ENCODE data around the gene EEF1AKMT1.
"Not testable (repeated sequence)": the region's sequence is repeated elsewhere in the genome, so short reads cannot be mapped to it uniquely, and the experiment has no call there.

EEF1AKMT1 gene

DNA sequence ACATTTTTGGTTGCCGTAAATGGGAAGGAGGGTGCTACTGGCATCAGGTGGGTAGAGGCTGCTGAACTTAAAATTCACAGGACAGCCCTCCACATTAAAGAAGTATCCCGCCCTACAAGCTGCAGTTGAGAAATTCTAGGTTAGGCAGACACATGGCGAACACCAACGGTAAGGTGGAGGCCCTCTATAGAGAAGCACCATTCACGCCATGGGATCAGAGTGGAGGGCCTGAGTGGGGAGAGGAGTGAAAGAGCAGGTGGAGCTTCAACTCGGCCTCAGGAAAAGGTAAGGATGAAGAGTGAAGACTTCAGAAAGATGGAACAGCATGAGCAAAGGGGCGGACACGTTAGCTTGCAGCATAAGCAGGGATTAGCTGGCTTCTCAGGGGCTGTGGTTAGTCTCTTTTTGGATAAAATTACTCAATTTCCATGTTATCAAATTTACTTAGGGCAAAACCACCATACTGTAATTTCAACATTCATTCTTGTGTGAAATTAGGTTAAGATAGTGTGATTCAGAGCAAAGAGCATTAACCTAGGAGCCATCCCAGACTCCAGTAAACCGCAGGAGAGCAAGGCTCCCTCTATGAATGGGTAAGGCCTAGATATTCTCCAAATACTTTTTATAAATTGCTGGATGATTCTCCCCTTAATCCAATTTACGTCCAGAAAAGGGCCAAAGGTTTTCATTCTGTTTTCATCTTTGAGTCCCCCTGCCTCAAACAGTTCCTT lies 1.2 kb downstream of the EEF1AKMT1 start:
- H3K27ac ChIP-seq: no peak overlapping the region
- H3K4me3 ChIP-seq: peak overlapping the region; percentile 75
- no peak for TF ChIP-seq POLR2AphosphoS5 (IDR thresholded peaks at IDR 0.05; ENCODE audit: borderline replicate concordance, low read depth, low read length)
- no peak for TF ChIP-seq FOXP2 (optimal IDR thresholded peaks at IDR 0.05; ENCODE audit: control extremely low read depth, extremely low read length, insufficient read depth)
- no peak for TF ChIP-seq EZH2 (IDR thresholded peaks at IDR 0.05)
- no peaks in the 10 kb centered on the region; the same call in 1 of the 2 replicates for H3K9me3 ChIP-seq (ENCODE audit: low read depth, low read length)
- no peak for DNase-seq (ENCODE audit: low read depth, low spot score)
- peak overlapping the region; percentile 75 for H3K9ac ChIP-seq (ENCODE audit: insufficient read length)
- peaks cover 5% of the 10 kb centered on the region; the same call in 1 of the 2 replicates for H3K36me3 ChIP-seq (ENCODE audit: insufficient read depth, low read length)

GRCh38 chr13:20769834-20770233 lies 3.9 kb downstream of the EEF1AKMT1 start:
- H3K9me3 ChIP-seq (ENCODE audit: low read depth, low read length): no peaks in the 10 kb centered on the region; the same call in 1 of the 2 replicates
- no peak for TF ChIP-seq POLR2AphosphoS5 (IDR thresholded peaks at IDR 0.05; ENCODE audit: borderline replicate concordance, low read depth, low read length)
- H3K4me3 ChIP-seq: no peak overlapping the region
- DNase-seq (ENCODE audit: low read depth, low spot score): no peak
- H3K9ac ChIP-seq (ENCODE audit: insufficient read length): no peak overlapping the region
- no peaks in the 10 kb centered on the region for H3K36me3 ChIP-seq (ENCODE audit: insufficient read depth, low read length)
- H3K27ac ChIP-seq: no peak overlapping the region

DNA sequence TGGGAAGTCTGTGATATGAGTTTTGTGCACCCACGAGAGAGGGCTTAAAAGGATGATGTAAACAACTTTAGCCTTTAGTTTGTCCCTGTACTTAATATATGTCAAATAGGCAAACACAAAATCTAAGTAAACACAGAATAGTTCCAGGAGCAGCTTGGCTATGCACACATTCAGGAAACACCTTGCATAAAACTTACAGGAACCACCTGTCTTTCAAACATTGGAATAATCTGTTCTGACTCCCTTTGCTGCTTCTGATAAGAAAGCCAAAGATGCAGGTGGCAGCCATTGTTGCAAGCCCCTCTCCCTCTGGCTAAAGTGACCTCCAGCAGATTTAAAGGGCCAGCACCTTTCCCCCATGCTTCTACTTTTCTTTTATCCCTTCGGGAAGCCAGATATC lies 4.7 kb downstream of the EEF1AKMT1 start:
- no peaks in the 10 kb centered on the region; the same call in 1 of the 2 replicates for H3K9me3 ChIP-seq (ENCODE audit: low read depth, low read length)
- DNase-seq (ENCODE audit: low read depth, low spot score): no peak
- no peak overlapping the region for H3K9ac ChIP-seq (ENCODE audit: insufficient read length)
- H3K4me3 ChIP-seq: no peak overlapping the region
- no peak overlapping the region for H3K27ac ChIP-seq
- H3K36me3 ChIP-seq (ENCODE audit: insufficient read depth, low read length): no peaks in the 10 kb centered on the region
- TF ChIP-seq FOXP2 (optimal IDR thresholded peaks at IDR 0.05; ENCODE audit: control extremely low read depth, extremely low read length, insufficient read depth) (no peak), POLR2AphosphoS5 (IDR thresholded peaks at IDR 0.05; ENCODE audit: borderline replicate concordance, low read depth, low read length) (no peak), EZH2 (IDR thresholded peaks at IDR 0.05) (no peak)

DNA sequence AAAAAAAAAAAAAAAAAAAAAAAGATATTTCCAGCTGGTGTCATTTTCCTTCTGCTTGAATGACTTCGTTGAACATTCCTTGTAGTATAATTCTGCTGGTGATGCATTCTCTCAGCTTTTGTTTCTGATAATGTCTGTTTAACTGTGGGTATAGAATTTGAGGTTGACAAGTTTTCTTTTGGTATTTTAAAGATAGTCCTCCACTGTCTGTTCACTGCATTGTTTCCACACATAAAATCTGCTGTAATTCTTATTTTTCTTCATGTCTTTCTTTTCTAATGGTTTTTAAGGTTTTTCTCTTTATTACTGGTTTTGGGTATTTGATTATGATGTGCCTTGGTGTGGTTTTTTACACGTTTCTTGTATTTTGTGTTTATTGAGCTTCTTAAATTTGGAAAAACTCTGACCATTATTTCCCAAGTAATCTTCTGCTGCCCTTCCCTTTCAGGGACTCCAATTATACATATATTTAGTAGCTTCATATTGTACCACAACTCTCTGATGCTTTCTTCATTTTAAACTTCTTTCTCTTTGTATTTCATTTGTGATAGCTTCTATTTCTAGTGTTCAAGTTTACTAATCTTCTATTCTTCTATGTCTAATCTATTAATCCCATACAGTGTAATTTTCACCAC lies 6.3 kb downstream of the EEF1AKMT1 start:
- no peak overlapping the region for H3K9ac ChIP-seq (ENCODE audit: insufficient read length)
- TF ChIP-seq POLR2AphosphoS5 (IDR thresholded peaks at IDR 0.05; ENCODE audit: borderline replicate concordance, low read depth, low read length): no peak
- TF ChIP-seq EZH2 (IDR thresholded peaks at IDR 0.05): no peak
- H3K36me3 ChIP-seq (ENCODE audit: insufficient read depth, low read length): no peaks in the 10 kb centered on the region
- H3K27ac ChIP-seq: no peak overlapping the region
- H3K4me3 ChIP-seq: no peak overlapping the region
- H3K9me3 ChIP-seq (ENCODE audit: low read depth, low read length): no peaks in the 10 kb centered on the region; the same call in 1 of the 2 replicates
- DNase-seq (ENCODE audit: low read depth, low spot score): no peak

DNA sequence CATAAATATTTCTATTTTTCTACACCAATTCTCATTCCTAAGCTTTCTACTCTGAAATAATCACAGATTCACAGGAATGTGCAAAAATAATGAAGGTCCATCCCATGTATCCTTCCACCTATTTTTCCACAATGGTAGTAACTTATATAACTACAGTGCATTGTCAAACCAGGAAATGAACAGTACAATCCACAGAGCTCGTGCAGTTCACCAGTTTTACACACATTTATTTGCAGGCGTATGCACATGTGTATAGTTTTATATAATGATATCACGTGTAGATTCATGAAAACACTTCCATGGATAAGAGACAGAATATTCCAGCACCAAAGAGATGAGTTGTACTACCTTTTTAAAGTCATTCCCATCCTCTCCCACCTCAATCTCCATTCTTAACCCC lies 12.9 kb downstream of the EEF1AKMT1 start:
- Histone ChIP-seq H3K9me3 (ENCODE audit: low read depth, low read length) (no peaks in the 10 kb centered on the region), H3K9ac (ENCODE audit: insufficient read length) (no peak overlapping the region), H3K36me3 (ENCODE audit: insufficient read depth, low read length) (no peaks in the 10 kb centered on the region), H3K27ac (no peak overlapping the region), H3K4me3 (no peak overlapping the region)
- DNase-seq (ENCODE audit: low read depth, low spot score): no peak
- TF ChIP-seq FOXP2 (optimal IDR thresholded peaks at IDR 0.05; ENCODE audit: control extremely low read depth, extremely low read length, insufficient read depth) (no peak), EZH2 (IDR thresholded peaks at IDR 0.05) (no peak), POLR2AphosphoS5 (IDR thresholded peaks at IDR 0.05; ENCODE audit: borderline replicate concordance, low read depth, low read length) (no peak)

DNA sequence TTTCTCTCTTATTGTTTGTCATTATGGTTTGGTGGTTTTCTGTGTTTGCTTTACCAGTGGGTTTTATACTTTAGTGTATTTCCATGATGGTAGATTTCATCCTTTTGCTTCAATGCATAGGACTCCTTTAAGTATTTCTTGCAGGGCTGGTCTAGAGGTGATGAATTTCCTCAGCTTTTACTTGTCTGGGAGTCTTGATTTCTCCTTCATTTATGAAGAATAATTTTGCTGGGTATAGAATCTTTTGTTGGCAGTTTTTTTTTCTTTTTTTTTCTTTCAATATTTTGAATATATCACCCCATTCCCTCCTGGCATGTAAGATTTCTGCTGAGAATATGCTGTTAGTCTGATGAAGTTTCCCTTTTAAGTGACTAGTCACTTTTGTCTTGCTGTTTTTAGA lies 19.8 kb downstream of the EEF1AKMT1 start:
- Histone ChIP-seq H3K27ac (no peak overlapping the region), H3K36me3 (ENCODE audit: insufficient read depth, low read length) (no peaks in the 10 kb centered on the region), H3K4me3 (no peak overlapping the region), H3K9ac (ENCODE audit: insufficient read length) (no peak overlapping the region), H3K9me3 (ENCODE audit: low read depth, low read length) (peaks cover 2% of the 10 kb centered on the region; the same call in 1 of the 2 replicates)
- TF ChIP-seq POLR2AphosphoS5 (IDR thresholded peaks at IDR 0.05; ENCODE audit: borderline replicate concordance, low read depth, low read length) (no peak), EZH2 (IDR thresholded peaks at IDR 0.05) (no peak), FOXP2 (optimal IDR thresholded peaks at IDR 0.05; ENCODE audit: control extremely low read depth, extremely low read length, insufficient read depth) (no peak)
- no peak for DNase-seq (ENCODE audit: low read depth, low spot score)

DNA sequence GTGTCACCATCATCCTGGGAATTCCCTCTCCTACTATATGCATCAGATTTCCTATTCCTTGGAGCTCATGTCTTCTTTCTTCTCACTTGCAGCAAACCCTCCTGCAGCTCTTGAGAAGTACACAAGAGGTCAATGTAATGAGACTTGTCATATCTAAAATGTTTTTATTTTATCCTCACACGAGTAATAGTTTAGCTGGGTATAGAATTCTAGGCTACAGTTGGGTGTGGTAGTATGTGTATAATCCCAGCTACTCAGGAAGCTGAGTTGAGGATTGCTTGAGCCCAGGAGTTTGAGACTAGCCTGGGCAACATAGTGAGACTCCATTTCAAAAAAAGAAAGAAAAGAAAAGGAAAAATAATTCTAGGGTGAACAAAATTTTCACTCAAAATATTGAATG lies 24.4 kb downstream of the EEF1AKMT1 start:
- H3K9me3 ChIP-seq (ENCODE audit: low read depth, low read length): peaks cover 2% of the 10 kb centered on the region; the same call in 1 of the 2 replicates
- no peaks in the 10 kb centered on the region for H3K36me3 ChIP-seq (ENCODE audit: insufficient read depth, low read length)
- H3K4me3 ChIP-seq: no peak overlapping the region
- DNase-seq (ENCODE audit: low read depth, low spot score): no peak
- no peak for TF ChIP-seq FOXP2 (optimal IDR thresholded peaks at IDR 0.05; ENCODE audit: control extremely low read depth, extremely low read length, insufficient read depth)
- no peak for TF ChIP-seq EZH2 (IDR thresholded peaks at IDR 0.05)
- no peak for TF ChIP-seq POLR2AphosphoS5 (IDR thresholded peaks at IDR 0.05; ENCODE audit: borderline replicate concordance, low read depth, low read length)
- no peak overlapping the region for H3K9ac ChIP-seq (ENCODE audit: insufficient read length)
- no peak overlapping the region for H3K27ac ChIP-seq

DNA sequence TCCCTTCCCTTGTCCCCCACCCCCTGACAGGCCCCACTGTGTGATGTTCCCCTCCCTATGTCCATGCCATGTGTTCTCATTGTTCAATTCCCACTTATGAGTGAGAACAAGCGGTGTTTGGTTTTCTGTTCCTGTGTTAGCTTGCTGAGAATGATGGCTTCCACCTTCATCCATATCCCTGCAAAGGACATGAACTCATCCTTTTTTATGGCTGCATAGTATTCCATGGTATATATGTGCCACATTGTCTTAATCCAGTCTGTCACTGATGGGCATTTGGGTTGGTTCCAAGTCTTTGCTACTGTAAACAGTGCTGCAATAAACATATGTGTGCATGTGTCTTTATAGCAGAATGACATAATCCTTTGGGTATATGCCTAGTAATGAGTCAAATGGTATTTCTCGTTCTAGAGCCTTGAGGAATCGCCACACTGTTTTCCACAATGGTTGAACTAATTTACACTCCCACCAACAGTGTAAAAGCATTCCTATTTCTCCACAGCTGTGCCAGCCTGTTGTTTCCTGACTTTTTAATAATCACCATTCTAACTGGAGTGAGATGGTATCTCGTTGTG lies 29.8 kb downstream of the EEF1AKMT1 start:
- not testable (repeated sequence) for H3K36me3 ChIP-seq (ENCODE audit: insufficient read depth, low read length); H3K9ac ChIP-seq (ENCODE audit: insufficient read length); H3K9me3 ChIP-seq (ENCODE audit: low read depth, low read length); H3K27ac ChIP-seq; DNase-seq (ENCODE audit: low read depth, low spot score); H3K4me3 ChIP-seq
